HEK293 (cell line): ENCODE measurements around the gene DSCAML1.

Experiments
- CTCF ChIA-PET: fragments of 350-600 bp; formaldehyde crosslinking; extraction: SDS; loops from one replicate; lab custom pipeline; 2021; ENCODE audit warnings: antibody characterized with exemption; lab: Yijun Ruan, JAX
- POLR2A ChIA-PET: fragments of 300-600 bp; formaldehyde crosslinking; extraction: SDS; loops from one replicate; lab custom pipeline; 2020; ENCODE audit warnings: antibody characterized with exemption, inconsistent platforms; lab: Yijun Ruan, JAX
- H3K27ac ChIP-seq: fragments of 200-500 bp; sonication (Bioruptor generic); 2 replicates; pipeline ENCODE4 v1.5.1; 2014; ENCODE audit warnings: low read depth, low read length, control low read depth, inconsistent platforms; ENCODE audit errors: extremely low read depth
- H3K36me3 ChIP-seq, 2 experiments: fragments of 200-500 bp in 1 of 2; sonication (Bioruptor generic) in 1 of 2; 1 replicate in 1 of 2; 2 replicates in 1 of 2; pipeline ENCODE4 v1.5.1; 2014 to 2017; ENCODE audit warnings: inconsistent platforms in 2 of 2, low read length in 2 of 2; ENCODE audit not compliant: control insufficient read depth in 2 of 2, insufficient read depth in 1 of 2
- H3K4me1 ChIP-seq: fragments of 200-500 bp; sonication (Bioruptor generic); 2 replicates; pipeline ENCODE4 v1.5.1; 2014; ENCODE audit warnings: mild to moderate bottlenecking, low read length, inconsistent platforms; ENCODE audit not compliant: control insufficient read depth, insufficient read depth
- H3K4me3 ChIP-seq: 2 replicates; pipeline ENCODE4 v1.5.1; 2011; ENCODE audit warnings: low read depth, mild to moderate bottlenecking, control low read depth, low read length, moderate library complexity
- H3K9me3 ChIP-seq: fragments of 200-500 bp; sonication (Bioruptor generic); 2 replicates; pipeline ENCODE4 v1.5.1; 2014; ENCODE audit warnings: low read depth, low read length, inconsistent platforms; ENCODE audit not compliant: control insufficient read depth, insufficient read depth
- FEZF1 ChIP-seq: fragments of 450-650 bp; formaldehyde crosslinking; IDR thresholded peaks from 2 replicates; pipeline ENCODE4 v1.5.1; 2016; ENCODE audit warnings: missing biosample characterization, missing genetic modification characterization
- KLF1 ChIP-seq: fragments of 450-650 bp; formaldehyde crosslinking; IDR thresholded peaks from 2 replicates; pipeline ENCODE4 v1.5.1; 2016; ENCODE audit warnings: missing biosample characterization, missing genetic modification characterization
- PRDM1 ChIP-seq: fragments of 450-650 bp; formaldehyde crosslinking; IDR thresholded peaks from 2 replicates; pipeline ENCODE4; 2016; ENCODE audit warnings: missing biosample characterization, missing genetic modification characterization
- RBAK ChIP-seq: fragments of 450-650 bp; formaldehyde crosslinking; IDR thresholded peaks from 2 replicates; pipeline ENCODE4 v1.5.1; 2016; ENCODE audit warnings: missing biosample characterization, missing genetic modification characterization
- TCF7L2 ChIP-seq: IDR thresholded peaks from 2 replicates; pipeline ENCODE4 v1.6.1; 2011; ENCODE audit warnings: low read depth, mild to moderate bottlenecking, inconsistent platforms, low read length, moderate library complexity, borderline replicate concordance
- ZBTB20 ChIP-seq: fragments of 450-650 bp; formaldehyde crosslinking; IDR thresholded peaks from 2 replicates; pipeline ENCODE4 v1.5.1; 2016; ENCODE audit warnings: missing biosample characterization, missing genetic modification characterization
- ZNF114 ChIP-seq: fragments of 450-650 bp; formaldehyde crosslinking; IDR thresholded peaks from 2 replicates; pipeline ENCODE4 v1.5.0; 2017; ENCODE audit warnings: missing biosample characterization, missing genetic modification characterization
- ZNF184 ChIP-seq: fragments of 450-650 bp; IDR thresholded peaks from 2 replicates; pipeline ENCODE4 v1.5.1; 2018; ENCODE audit warnings: missing biosample characterization, mild to moderate bottlenecking, missing genetic modification characterization
- ZNF335 ChIP-seq: fragments of 450-650 bp; formaldehyde crosslinking; conservative IDR thresholded peaks from 2 replicates; pipeline ENCODE4 v1.5.1; 2016; ENCODE audit warnings: missing biosample characterization, missing genetic modification characterization
- ZNF341 ChIP-seq: fragments of 450-650 bp; formaldehyde crosslinking; IDR thresholded peaks from 2 replicates; pipeline ENCODE4; 2016; ENCODE audit warnings: low read depth, missing biosample characterization, missing genetic modification characterization
- ZNF350 ChIP-seq: fragments of 450-650 bp; formaldehyde crosslinking; IDR thresholded peaks from 2 replicates; pipeline ENCODE4 v1.5.0; 2017; ENCODE audit warnings: missing biosample characterization, mild to moderate bottlenecking, missing genetic modification characterization
- ZNF529 ChIP-seq: fragments of 450-650 bp; formaldehyde crosslinking; IDR thresholded peaks from 2 replicates; pipeline ENCODE4 v1.5.1; 2017; ENCODE audit warnings: missing genetic modification characterization, missing biosample characterization; ENCODE audit not compliant: insufficient replicate concordance
- ZNF571 ChIP-seq: fragments of 450-650 bp; formaldehyde crosslinking; IDR thresholded peaks from 2 replicates; pipeline ENCODE4 v1.5.0; 2017; ENCODE audit warnings: missing biosample characterization, missing genetic modification characterization
- ZNF585B ChIP-seq: fragments of 450-650 bp; formaldehyde crosslinking; IDR thresholded peaks from 2 replicates; pipeline ENCODE4 v1.5.1; 2016; ENCODE audit warnings: missing biosample characterization, missing genetic modification characterization
- ZNF610 ChIP-seq: fragments of 450-650 bp; formaldehyde crosslinking; IDR thresholded peaks from 2 replicates; pipeline ENCODE4 v1.5.1; 2016; ENCODE audit warnings: missing biosample characterization, missing genetic modification characterization, borderline replicate concordance
- ZNF654 ChIP-seq: fragments of 450-650 bp; formaldehyde crosslinking; IDR thresholded peaks from 2 replicates; pipeline ENCODE4 v1.5.1; 2016; ENCODE audit warnings: low read depth, missing biosample characterization, missing genetic modification characterization
- ZNF768 ChIP-seq: fragments of 450-650 bp; formaldehyde crosslinking; IDR thresholded peaks from 2 replicates; pipeline ENCODE4 v1.5.1; 2018; ENCODE audit warnings: missing biosample characterization, mild to moderate bottlenecking, missing genetic modification characterization
- ZNF791 ChIP-seq: fragments of 450-650 bp; formaldehyde crosslinking; IDR thresholded peaks from 2 replicates; pipeline ENCODE4 v1.5.1; 2016; ENCODE audit warnings: missing biosample characterization, missing genetic modification characterization
- ZNF792 ChIP-seq: fragments of 450-650 bp; formaldehyde crosslinking; IDR thresholded peaks from 2 replicates; pipeline ENCODE4 v1.5.1; 2016; ENCODE audit warnings: missing biosample characterization, missing genetic modification characterization
- ZSCAN23 ChIP-seq: fragments of 450-650 bp; formaldehyde crosslinking; IDR thresholded peaks from 2 replicates; pipeline ENCODE4 v1.5.1; 2016; ENCODE audit warnings: missing biosample characterization, missing genetic modification characterization
- TF ChIP-seq, protein P1 (sequence below): fragments of 450-650 bp; IDR thresholded peaks from 2 replicates; pipeline ENCODE4 v1.5.1; 2018; ENCODE audit warnings: missing biosample characterization, missing genetic modification characterization
- TF ChIP-seq, protein P2 (sequence below): fragments of 450-650 bp; formaldehyde crosslinking; IDR thresholded peaks from 2 replicates; pipeline ENCODE4 v1.5.1; 2016; ENCODE audit warnings: missing biosample characterization, missing genetic modification characterization
- TF ChIP-seq, protein P3 (sequence below): fragments of 450-650 bp; formaldehyde crosslinking; IDR thresholded peaks from 2 replicates; pipeline ENCODE4 v1.5.1; 2017; ENCODE audit warnings: missing biosample characterization, missing genetic modification characterization
- TF ChIP-seq, protein P4 (sequence below): fragments of 450-650 bp; formaldehyde crosslinking; conservative IDR thresholded peaks from 2 replicates; pipeline ENCODE4 v1.5.1; 2016; ENCODE audit warnings: low read depth, missing biosample characterization, missing genetic modification characterization
- TF ChIP-seq, protein P5 (sequence below): fragments of 450-650 bp; formaldehyde crosslinking; IDR thresholded peaks from 2 replicates; pipeline ENCODE4 v1.5.1; 2016; ENCODE audit warnings: missing biosample characterization, missing genetic modification characterization

Gene DSCAML1

DNA sequence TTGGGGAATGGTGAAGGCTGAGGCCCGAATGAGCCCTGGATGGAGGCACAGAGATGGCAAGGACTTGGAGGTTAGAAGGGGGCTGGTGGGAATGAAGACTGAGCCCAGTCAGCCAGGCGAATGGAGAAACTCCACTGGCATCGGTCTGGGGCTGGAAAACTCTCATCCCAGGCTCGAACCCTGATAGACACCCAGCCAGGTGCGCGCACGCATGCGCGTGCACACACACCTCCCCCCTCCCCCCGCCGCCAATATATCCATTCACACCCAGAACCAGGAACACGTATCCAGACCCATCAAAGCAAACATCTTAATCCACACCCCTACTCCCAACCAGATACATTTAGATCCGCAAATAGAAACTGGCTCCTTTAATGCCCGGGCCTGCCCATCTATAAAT is 330.1 kb downstream of the DSCAML1 start:
- Histone ChIP-seq H3K36me3 (no peaks in the 10 kb centered on the region), H3K4me3 (no peak overlapping the region), H3K27ac (no peak overlapping the region), H3K4me1 (no peaks in the 10 kb centered on the region), H3K9me3 (no peaks in the 10 kb centered on the region)
- CTCF ChIA-PET = interaction anchor here (0.9 to 2.0 kb wide), 3 partner anchors 41 to 341 kb away, joined by 3 to 9 read pairs (median 4); no protein-coding TSS in a partner anchor
- TF ChIP-seq ZNF654 (tag by site-specific recombination) = no peak
- no peak for TF ChIP-seq ZNF529 (tag by site-specific recombination)
- TF ChIP-seq ZNF585B (tag by site-specific recombination) = no peak
- TF ChIP-seq ZSCAN23 (tag by site-specific recombination) = no peak
- TF ChIP-seq, protein P1, sequence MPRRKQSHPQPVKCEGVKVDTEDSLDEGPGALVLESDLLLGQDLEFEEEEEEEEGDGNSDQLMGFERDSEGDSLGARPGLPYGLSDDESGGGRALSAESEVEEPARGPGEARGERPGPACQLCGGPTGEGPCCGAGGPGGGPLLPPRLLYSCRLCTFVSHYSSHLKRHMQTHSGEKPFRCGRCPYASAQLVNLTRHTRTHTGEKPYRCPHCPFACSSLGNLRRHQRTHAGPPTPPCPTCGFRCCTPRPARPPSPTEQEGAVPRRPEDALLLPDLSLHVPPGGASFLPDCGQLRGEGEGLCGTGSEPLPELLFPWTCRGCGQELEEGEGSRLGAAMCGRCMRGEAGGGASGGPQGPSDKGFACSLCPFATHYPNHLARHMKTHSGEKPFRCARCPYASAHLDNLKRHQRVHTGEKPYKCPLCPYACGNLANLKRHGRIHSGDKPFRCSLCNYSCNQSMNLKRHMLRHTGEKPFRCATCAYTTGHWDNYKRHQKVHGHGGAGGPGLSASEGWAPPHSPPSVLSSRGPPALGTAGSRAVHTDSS (tag by site-specific recombination) = no peak
- no peak for TF ChIP-seq ZNF350
- TF ChIP-seq, protein P2, sequence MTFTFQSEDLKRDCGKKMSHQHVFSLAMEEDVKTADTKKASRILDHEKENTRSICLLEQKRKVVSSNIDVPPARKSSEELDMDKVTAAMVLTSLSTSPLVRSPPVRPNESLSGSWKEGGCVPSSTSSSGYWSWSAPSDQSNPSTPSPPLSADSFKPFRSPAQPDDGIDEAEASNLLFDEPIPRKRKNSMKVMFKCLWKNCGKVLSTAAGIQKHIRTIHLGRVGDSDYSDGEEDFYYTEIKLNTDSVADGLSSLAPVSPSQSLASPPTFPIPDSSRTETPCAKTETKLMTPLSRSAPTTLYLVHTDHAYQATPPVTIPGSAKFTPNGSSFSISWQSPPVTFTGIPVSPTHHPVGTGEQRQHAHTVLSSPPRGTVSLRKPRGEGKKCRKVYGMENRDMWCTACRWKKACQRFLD (tag by site-specific recombination) = no peak
- TF ChIP-seq ZNF768 (tag by site-specific recombination) = no peak
- no peak for TF ChIP-seq TCF7L2
- TF ChIP-seq, protein P3, sequence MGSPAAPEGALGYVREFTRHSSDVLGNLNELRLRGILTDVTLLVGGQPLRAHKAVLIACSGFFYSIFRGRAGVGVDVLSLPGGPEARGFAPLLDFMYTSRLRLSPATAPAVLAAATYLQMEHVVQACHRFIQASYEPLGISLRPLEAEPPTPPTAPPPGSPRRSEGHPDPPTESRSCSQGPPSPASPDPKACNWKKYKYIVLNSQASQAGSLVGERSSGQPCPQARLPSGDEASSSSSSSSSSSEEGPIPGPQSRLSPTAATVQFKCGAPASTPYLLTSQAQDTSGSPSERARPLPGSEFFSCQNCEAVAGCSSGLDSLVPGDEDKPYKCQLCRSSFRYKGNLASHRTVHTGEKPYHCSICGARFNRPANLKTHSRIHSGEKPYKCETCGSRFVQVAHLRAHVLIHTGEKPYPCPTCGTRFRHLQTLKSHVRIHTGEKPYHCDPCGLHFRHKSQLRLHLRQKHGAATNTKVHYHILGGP (tag by site-specific recombination) = no peak
- no peak for TF ChIP-seq ZNF792 (tag by site-specific recombination)
- TF ChIP-seq RBAK (tag by site-specific recombination) = no peak
- POLR2A ChIA-PET = no interaction called here

GRCh38 chr11:117465236-117465997 is 331.6 kb downstream of the DSCAML1 start:
- Histone ChIP-seq H3K4me3 (no peak overlapping the region), H3K9me3 (no peaks in the 10 kb centered on the region), H3K4me1 (no peaks in the 10 kb centered on the region), H3K36me3 (no peaks in the 10 kb centered on the region), H3K27ac (no peak overlapping the region)
- ChIA-PET CTCF (interaction anchor here (0.7 to 2.0 kb wide), 2 partner anchors 11 to 39 kb away, joined by 5 to 9 read pairs; no protein-coding TSS in a partner anchor), POLR2A (no interaction called here)
- TF ChIP-seq ZNF114 (no peak), ZNF184 (tag by site-specific recombination) (no peak), KLF1 (no peak), ZNF791 (tag by site-specific recombination) (no peak), ZNF610 (tag by site-specific recombination) (no peak), ZNF341 (tag by site-specific recombination) (no peak), ZNF571 (tag by site-specific recombination) (no peak), ZNF335 (tag by site-specific recombination) (no peak), ZBTB20 (no peak), FEZF1 (no peak), PRDM1 (tag by site-specific recombination) (no peak)
- TF ChIP-seq, protein P1 (tag by site-specific recombination) = no peak
- TF ChIP-seq, protein P4, sequence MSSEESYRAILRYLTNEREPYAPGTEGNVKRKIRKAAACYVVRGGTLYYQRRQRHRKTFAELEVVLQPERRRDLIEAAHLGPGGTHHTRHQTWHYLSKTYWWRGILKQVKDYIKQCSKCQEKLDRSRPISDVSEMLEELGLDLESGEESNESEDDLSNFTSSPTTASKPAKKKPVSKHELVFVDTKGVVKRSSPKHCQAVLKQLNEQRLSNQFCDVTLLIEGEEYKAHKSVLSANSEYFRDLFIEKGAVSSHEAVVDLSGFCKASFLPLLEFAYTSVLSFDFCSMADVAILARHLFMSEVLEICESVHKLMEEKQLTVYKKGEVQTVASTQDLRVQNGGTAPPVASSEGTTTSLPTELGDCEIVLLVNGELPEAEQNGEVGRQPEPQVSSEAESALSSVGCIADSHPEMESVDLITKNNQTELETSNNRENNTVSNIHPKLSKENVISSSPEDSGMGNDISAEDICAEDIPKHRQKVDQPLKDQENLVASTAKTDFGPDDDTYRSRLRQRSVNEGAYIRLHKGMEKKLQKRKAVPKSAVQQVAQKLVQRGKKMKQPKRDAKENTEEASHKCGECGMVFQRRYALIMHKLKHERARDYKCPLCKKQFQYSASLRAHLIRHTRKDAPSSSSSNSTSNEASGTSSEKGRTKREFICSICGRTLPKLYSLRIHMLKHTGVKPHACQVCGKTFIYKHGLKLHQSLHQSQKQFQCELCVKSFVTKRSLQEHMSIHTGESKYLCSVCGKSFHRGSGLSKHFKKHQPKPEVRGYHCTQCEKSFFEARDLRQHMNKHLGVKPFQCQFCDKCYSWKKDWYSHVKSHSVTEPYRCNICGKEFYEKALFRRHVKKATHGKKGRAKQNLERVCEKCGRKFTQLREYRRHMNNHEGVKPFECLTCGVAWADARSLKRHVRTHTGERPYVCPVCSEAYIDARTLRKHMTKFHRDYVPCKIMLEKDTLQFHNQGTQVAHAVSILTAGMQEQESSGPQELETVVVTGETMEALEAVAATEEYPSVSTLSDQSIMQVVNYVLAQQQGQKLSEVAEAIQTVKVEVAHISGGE = no peak
- TF ChIP-seq, protein P5, sequence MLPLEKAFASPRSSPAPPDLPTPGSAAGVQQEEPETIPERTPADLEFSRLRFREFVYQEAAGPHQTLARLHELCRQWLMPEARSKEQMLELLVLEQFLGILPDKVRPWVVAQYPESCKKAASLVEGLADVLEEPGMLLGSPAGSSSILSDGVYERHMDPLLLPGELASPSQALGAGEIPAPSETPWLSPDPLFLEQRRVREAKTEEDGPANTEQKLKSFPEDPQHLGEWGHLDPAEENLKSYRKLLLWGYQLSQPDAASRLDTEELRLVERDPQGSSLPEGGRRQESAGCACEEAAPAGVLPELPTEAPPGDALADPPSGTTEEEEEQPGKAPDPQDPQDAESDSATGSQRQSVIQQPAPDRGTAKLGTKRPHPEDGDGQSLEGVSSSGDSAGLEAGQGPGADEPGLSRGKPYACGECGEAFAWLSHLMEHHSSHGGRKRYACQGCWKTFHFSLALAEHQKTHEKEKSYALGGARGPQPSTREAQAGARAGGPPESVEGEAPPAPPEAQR (tag by site-specific recombination) = no peak
